K562 (cell line): ENCODE results near the gene HOGA1. TPM values are rescaled to one million over a fixed set of nuclear protein-coding genes. Genes with fewer than 3 reads are reported as not detected.

Experiments
- ARNT ChIP-seq, 2 experiments: fragments of 450-650 bp; IDR thresholded peaks; 2 replicates each; pipeline ENCODE4 v1.6.1; 2016; ENCODE audit warnings: mild to moderate bottlenecking in 1 of 2
- BRD4 ChIP-seq: fragments of 200-600 bp; sonication (generic); IDR thresholded peaks from 2 replicates; pipeline ENCODE4 v1.6.1; 2017; ENCODE audit warnings: inconsistent platforms
- CBX3 ChIP-seq, 2 experiments: IDR thresholded peaks; 1 replicate in 1 of 2; 2 replicates in 1 of 2; pipeline ENCODE4 v1.6.1; 2012; ENCODE audit warnings: inconsistent platforms in 2 of 2, low read length in 2 of 2, borderline replicate concordance in 1 of 2, control low read depth in 1 of 2
- HCFC1 ChIP-seq: IDR thresholded peaks from 2 replicates; pipeline ENCODE4 v1.6.1; 2012; ENCODE audit warnings: low read depth, low read length, improper control_type of control experiment
- HNRNPL ChIP-seq: fragments of 200-400 bp; formaldehyde crosslinking; IDR thresholded peaks from 2 replicates; pipeline ENCODE4 v1.6.1; 2017; ENCODE audit warnings: low read depth, mild to moderate bottlenecking, low read length
- MXI1 ChIP-seq: IDR thresholded peaks from 2 replicates; pipeline ENCODE4 v1.6.1; 2011; ENCODE audit warnings: low read depth, mild to moderate bottlenecking, improper control_type of control experiment, low read length
- SRSF7 ChIP-seq: fragments of 200-400 bp; formaldehyde crosslinking; optimal IDR thresholded peaks from 2 replicates; pipeline ENCODE3; 2017; ENCODE audit warnings: mild to moderate bottlenecking, low read depth, low read length
- STAT5B ChIP-seq: fragments of 250-450 bp; sonication (Bioruptor Pico); IDR thresholded peaks from 2 replicates; pipeline ENCODE4 v1.8.0; 2021; ENCODE audit warnings: mild to moderate bottlenecking, inconsistent platforms
- TEAD4 ChIP-seq, 2 experiments: sonication (generic) in 1 of 2; formaldehyde crosslinking in 1 of 2; IDR thresholded peaks; 2 replicates each; pipeline versions ENCODE4 v1.6.1 to v1.8.0; 2012 to 2022; ENCODE audit warnings: borderline replicate concordance in 1 of 2, inconsistent platforms in 1 of 2, low read length in 1 of 2, mild to moderate bottlenecking in 1 of 2, missing genetic modification reagents in 1 of 2
- THRAP3 ChIP-seq: fragments of 450-650 bp; IDR thresholded peaks from 2 replicates; pipeline ENCODE4 v1.6.1; 2016; ENCODE audit warnings: mild to moderate bottlenecking, inconsistent platforms, borderline replicate concordance
- ZFP1 ChIP-seq: fragments of 450-650 bp; formaldehyde crosslinking; IDR thresholded peaks from 2 replicates; pipeline ENCODE4 v1.4.0; 2020; ENCODE audit warnings: mild to moderate bottlenecking, mixed read lengths
- ZNF146 ChIP-seq: IDR thresholded peaks from one replicate; pipeline ENCODE4 v1.6.1; 2018; ENCODE audit warnings: missing compliant biosample characterization; ENCODE audit not compliant: unreplicated experiment
- ZNF395 ChIP-seq: fragments of 200-800 bp; sonication (Bioruptor generic); IDR thresholded peaks from 2 replicates; pipeline ENCODE4 v1.6.1; 2017; ENCODE audit warnings: missing genetic modification characterization, missing compliant biosample characterization
- ZNF668 ChIP-seq: fragments of 250-450 bp; sonication (Bioruptor Pico); IDR thresholded peaks from 2 replicates; pipeline ENCODE4 v1.8.0; 2022; ENCODE audit warnings: mild to moderate bottlenecking, inconsistent platforms
- polyA plus RNA-seq, 8 experiments: library from polyadenylated mRNA; depleted of rRNA in 4 of 8; stranded (reverse) in 5 of 8; unstranded in 3 of 8; fragments of >200 nt; fragmentation: Nextera tagmentation in 2 of 8; fragmentation: Illumina TruSeq in 1 of 8; extraction: Ambion mirVana in 2 of 8; extraction: Trizol in 1 of 8; gene quantifications; 2 replicates each; pipeline versions ENCODE4 v1.2.1 to v1.2.3, GENCODE V29; 2011 to 2014; ENCODE audit warnings: inconsistent platforms in 1 of 8, missing spikeins in 1 of 8
- total RNA-seq, 7 experiments: library from RNA; depleted of rRNA in 6 of 7; stranded (reverse); fragments of >200 nt in 6 of 7; fragmentation: Illumina TruSeq in 2 of 7; extraction: Trizol in 2 of 7; gene quantifications; 2 replicates each; pipeline versions ENCODE4 v1.2.1 to v1.2.3, GENCODE V29; 2011 to 2021; ENCODE audit warnings: low replicate concordance in 1 of 7
- TF ChIP-seq, protein P1 (sequence below): fragments of 450-650 bp; IDR thresholded peaks from 2 replicates; pipeline ENCODE4 v1.6.1; 2016; ENCODE audit warnings: mild to moderate bottlenecking, moderate library complexity

HOGA1 gene
- total and polyA plus RNA-seq, 9 of the 15 experiments (the other 6 are each of a cell fraction or from before 2014, with no cell fraction given): not detected

- TF ChIP-seq, protein P1, sequence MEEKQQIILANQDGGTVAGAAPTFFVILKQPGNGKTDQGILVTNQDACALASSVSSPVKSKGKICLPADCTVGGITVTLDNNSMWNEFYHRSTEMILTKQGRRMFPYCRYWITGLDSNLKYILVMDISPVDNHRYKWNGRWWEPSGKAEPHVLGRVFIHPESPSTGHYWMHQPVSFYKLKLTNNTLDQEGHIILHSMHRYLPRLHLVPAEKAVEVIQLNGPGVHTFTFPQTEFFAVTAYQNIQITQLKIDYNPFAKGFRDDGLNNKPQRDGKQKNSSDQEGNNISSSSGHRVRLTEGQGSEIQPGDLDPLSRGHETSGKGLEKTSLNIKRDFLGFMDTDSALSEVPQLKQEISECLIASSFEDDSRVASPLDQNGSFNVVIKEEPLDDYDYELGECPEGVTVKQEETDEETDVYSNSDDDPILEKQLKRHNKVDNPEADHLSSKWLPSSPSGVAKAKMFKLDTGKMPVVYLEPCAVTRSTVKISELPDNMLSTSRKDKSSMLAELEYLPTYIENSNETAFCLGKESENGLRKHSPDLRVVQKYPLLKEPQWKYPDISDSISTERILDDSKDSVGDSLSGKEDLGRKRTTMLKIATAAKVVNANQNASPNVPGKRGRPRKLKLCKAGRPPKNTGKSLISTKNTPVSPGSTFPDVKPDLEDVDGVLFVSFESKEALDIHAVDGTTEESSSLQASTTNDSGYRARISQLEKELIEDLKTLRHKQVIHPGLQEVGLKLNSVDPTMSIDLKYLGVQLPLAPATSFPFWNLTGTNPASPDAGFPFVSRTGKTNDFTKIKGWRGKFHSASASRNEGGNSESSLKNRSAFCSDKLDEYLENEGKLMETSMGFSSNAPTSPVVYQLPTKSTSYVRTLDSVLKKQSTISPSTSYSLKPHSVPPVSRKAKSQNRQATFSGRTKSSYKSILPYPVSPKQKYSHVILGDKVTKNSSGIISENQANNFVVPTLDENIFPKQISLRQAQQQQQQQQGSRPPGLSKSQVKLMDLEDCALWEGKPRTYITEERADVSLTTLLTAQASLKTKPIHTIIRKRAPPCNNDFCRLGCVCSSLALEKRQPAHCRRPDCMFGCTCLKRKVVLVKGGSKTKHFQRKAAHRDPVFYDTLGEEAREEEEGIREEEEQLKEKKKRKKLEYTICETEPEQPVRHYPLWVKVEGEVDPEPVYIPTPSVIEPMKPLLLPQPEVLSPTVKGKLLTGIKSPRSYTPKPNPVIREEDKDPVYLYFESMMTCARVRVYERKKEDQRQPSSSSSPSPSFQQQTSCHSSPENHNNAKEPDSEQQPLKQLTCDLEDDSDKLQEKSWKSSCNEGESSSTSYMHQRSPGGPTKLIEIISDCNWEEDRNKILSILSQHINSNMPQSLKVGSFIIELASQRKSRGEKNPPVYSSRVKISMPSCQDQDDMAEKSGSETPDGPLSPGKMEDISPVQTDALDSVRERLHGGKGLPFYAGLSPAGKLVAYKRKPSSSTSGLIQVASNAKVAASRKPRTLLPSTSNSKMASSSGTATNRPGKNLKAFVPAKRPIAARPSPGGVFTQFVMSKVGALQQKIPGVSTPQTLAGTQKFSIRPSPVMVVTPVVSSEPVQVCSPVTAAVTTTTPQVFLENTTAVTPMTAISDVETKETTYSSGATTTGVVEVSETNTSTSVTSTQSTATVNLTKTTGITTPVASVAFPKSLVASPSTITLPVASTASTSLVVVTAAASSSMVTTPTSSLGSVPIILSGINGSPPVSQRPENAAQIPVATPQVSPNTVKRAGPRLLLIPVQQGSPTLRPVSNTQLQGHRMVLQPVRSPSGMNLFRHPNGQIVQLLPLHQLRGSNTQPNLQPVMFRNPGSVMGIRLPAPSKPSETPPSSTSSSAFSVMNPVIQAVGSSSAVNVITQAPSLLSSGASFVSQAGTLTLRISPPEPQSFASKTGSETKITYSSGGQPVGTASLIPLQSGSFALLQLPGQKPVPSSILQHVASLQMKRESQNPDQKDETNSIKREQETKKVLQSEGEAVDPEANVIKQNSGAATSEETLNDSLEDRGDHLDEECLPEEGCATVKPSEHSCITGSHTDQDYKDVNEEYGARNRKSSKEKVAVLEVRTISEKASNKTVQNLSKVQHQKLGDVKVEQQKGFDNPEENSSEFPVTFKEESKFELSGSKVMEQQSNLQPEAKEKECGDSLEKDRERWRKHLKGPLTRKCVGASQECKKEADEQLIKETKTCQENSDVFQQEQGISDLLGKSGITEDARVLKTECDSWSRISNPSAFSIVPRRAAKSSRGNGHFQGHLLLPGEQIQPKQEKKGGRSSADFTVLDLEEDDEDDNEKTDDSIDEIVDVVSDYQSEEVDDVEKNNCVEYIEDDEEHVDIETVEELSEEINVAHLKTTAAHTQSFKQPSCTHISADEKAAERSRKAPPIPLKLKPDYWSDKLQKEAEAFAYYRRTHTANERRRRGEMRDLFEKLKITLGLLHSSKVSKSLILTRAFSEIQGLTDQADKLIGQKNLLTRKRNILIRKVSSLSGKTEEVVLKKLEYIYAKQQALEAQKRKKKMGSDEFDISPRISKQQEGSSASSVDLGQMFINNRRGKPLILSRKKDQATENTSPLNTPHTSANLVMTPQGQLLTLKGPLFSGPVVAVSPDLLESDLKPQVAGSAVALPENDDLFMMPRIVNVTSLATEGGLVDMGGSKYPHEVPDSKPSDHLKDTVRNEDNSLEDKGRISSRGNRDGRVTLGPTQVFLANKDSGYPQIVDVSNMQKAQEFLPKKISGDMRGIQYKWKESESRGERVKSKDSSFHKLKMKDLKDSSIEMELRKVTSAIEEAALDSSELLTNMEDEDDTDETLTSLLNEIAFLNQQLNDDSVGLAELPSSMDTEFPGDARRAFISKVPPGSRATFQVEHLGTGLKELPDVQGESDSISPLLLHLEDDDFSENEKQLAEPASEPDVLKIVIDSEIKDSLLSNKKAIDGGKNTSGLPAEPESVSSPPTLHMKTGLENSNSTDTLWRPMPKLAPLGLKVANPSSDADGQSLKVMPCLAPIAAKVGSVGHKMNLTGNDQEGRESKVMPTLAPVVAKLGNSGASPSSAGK: no peak
- TF ChIP-seq ZFP1 (no peak), ZNF146 (CRISPR knock-in tag) (no peak), STAT5B (CRISPR knock-in tag) (no peak), SRSF7 (no peak), HCFC1 (no peak), THRAP3 (no peak), ZNF395 (no peak), MXI1 (no peak), TEAD4 (IDR thresholded peaks at IDR 0.05; ENCODE audit: low read length) (no peak), TEAD4 (CRISPR knock-in tag; IDR thresholded peaks at IDR 0.05; ENCODE audit: borderline replicate concordance) (no peak), BRD4 (no peak), ARNT (IDR thresholded peaks at IDR 0.05) (no peak), ZNF668 (CRISPR knock-in tag) (no peak), CBX3 (IDR thresholded peaks at IDR 0.05; ENCODE audit: borderline replicate concordance in 1 of 2, low read length in 2 of 2) (no peak), HNRNPL (no peak)
Observed at GRCh38 chr10:97600616-97601015, 16.4 kb downstream of the HOGA1 start (continued).
